CD4-positive, alpha-beta memory T cell (primary cell): ENCODE data around the gene DPM1. TPM values are rescaled to one million over a fixed set of nuclear protein-coding genes. Genes with fewer than 3 reads are reported as not detected.

Experiments
- CTCF ChIA-PET: fragments of 350-600 bp; sonication (Branson Sonifier 250); formaldehyde crosslinking; loops from one replicate; lab custom pipeline; 2021; ENCODE audit warnings: inconsistent platforms; ENCODE audit not compliant: partially characterized antibody; lab: Charles Lee
- POLR2A ChIA-PET: fragments of 350-600 bp; sonication (Branson Sonifier 250); formaldehyde crosslinking; loops from one replicate; lab custom pipeline; 2021; ENCODE audit not compliant: partially characterized antibody; lab: Charles Lee
- DNase-seq, 5 donors: peaks; one replicate each; pipeline versions ENCODE4 v3.0.0 to v3.0.0-alpha.2; 2020 to 2022; ENCODE audit warnings: mixed read lengths in 1 of 5
- H3K27ac ChIP-seq: one replicate; pipeline ENCODE4 v1.7.0; 2013; ENCODE audit warnings: low read depth, low read length
- H3K27me3 ChIP-seq: 2 replicates; pipeline ENCODE4 v1.7.0; 2013; ENCODE audit warnings: mild to moderate bottlenecking, low read length, moderate library complexity; ENCODE audit not compliant: insufficient read depth
- H3K36me3 ChIP-seq: 2 replicates; pipeline ENCODE4 v1.7.0; 2013; ENCODE audit warnings: mild to moderate bottlenecking, low read length, moderate library complexity; ENCODE audit not compliant: insufficient read depth
- H3K4me1 ChIP-seq: 2 replicates; pipeline ENCODE4 v1.7.0; 2013; ENCODE audit warnings: mild to moderate bottlenecking, low read length, moderate library complexity; ENCODE audit not compliant: insufficient read depth
- H3K4me3 ChIP-seq, 2 donors: one replicate each; pipeline ENCODE4 v1.7.0; 2013; ENCODE audit warnings: low read length in 2 of 2, mild to moderate bottlenecking in 1 of 2
- H3K9me3 ChIP-seq, 2 donors: one replicate each; pipeline ENCODE4 v1.7.0; 2013; ENCODE audit warnings: low read length in 2 of 2, control low read depth in 1 of 2; ENCODE audit not compliant: control insufficient read depth in 1 of 2
- H3K27ac Mint-ChIP-seq, 7 donors: one replicate each; pipeline ENCODE4 v1.8.0; 2020 to 2021; ENCODE audit warnings: mixed read lengths in 7 of 7, mild to moderate bottlenecking in 6 of 7, inconsistent platforms in 3 of 7, moderate library complexity in 3 of 7
- H3K27me3 Mint-ChIP-seq, 2 donors: one replicate each; pipeline ENCODE4 v1.8.0; 2020 to 2021; ENCODE audit warnings: mixed read lengths in 2 of 2
- H3K36me3 Mint-ChIP-seq, 2 donors: one replicate each; pipeline ENCODE4 v1.8.0; 2020 to 2021; ENCODE audit warnings: mixed read lengths in 2 of 2, inconsistent platforms in 1 of 2, mild to moderate bottlenecking in 1 of 2
- H3K4me1 Mint-ChIP-seq, 4 donors: one replicate each; pipeline ENCODE4 v1.8.0; 2020 to 2021; ENCODE audit warnings: mixed read lengths in 4 of 4, mild to moderate bottlenecking in 1 of 4
- H3K4me3 Mint-ChIP-seq, 8 donors: one replicate each; pipeline ENCODE4 v1.8.0; 2020 to 2021; ENCODE audit warnings: mixed read lengths in 8 of 8, mild to moderate bottlenecking in 7 of 8, moderate library complexity in 6 of 8, inconsistent platforms in 3 of 8
- H3K9me3 Mint-ChIP-seq, 8 donors: one replicate each; pipeline ENCODE4 v1.8.0; 2020 to 2021; ENCODE audit warnings: mixed read lengths in 8 of 8, mild to moderate bottlenecking in 5 of 8, inconsistent platforms in 3 of 8, moderate library complexity in 1 of 8
- intact Hi-C: fragments of 100-400 bp; cut with micrococcal nuclease; formaldehyde crosslinking; loops from one replicate; pipeline ENCODE4 v1.15.1; 2023
- polyA plus RNA-seq, 2 donors: library from polyadenylated mRNA; unstranded; fragments of 300-500 nt; fragmentation: Illumina TruSeq; gene quantifications; one replicate each; pipeline ENCODE4 v1.2.3, GENCODE V29; 2021
- total RNA-seq, 2 experiments: library from RNA; stranded (reverse); gene quantifications; one replicate each; pipeline ENCODE4 v1.2.3, GENCODE V29; 2021

DPM1 gene
- total and polyA plus RNA-seq, 4 experiments from 2014 or later = 39.9 to 79.2 (median 55.6) TPM

GRCh38 chr20:51001430-51002265, 43.3 kb upstream of the DPM1 start:
- Histone ChIP-seq H3K9me3 (no peaks in the 10 kb centered on the region), H3K27ac (no peak overlapping the region), H3K4me1 (no peaks in the 10 kb centered on the region), H3K36me3 (no peaks in the 10 kb centered on the region), H3K27me3 (no peaks in the 10 kb centered on the region), H3K4me3 (no peak overlapping the region)
- Mint-ChIP-seq H3K36me3 (no peaks in the 10 kb centered on the region), H3K27me3 (peaks cover 16 to 47% of the 10 kb centered on the region in 2 donors), H3K4me3 (no peak overlapping the region), H3K9me3 (no peaks in the 10 kb centered on the region), H3K4me1 (no peaks in the 10 kb centered on the region), H3K27ac (no peak overlapping the region)
- ChIA-PET POLR2A (no interaction called here), CTCF (interaction anchor here (0.9 to 1.2 kb wide), 2 partner anchors 9 to 13 kb away, joined by 3 to 5 read pairs; no protein-coding TSS in a partner anchor)
- intact Hi-C loops = no loop called here
- no peak for DNase-seq

GRCh38 chr20:50999355-50999754, 41.0 kb upstream of the DPM1 start:
- Histone ChIP-seq H3K36me3 (no peaks in the 10 kb centered on the region), H3K4me1 (no peaks in the 10 kb centered on the region), H3K27ac (no peak overlapping the region), H3K9me3 (no peaks in the 10 kb centered on the region), H3K4me3 (no peak overlapping the region), H3K27me3 (no peaks in the 10 kb centered on the region)
- DNase-seq = no peak
- intact Hi-C loops = no loop called here
- POLR2A ChIA-PET = no interaction called here
- CTCF ChIA-PET = interaction anchor here (1.0 kb wide), 1 partner anchor 12 kb away, joined by 7 read pairs; no protein-coding TSS in a partner anchor
- Mint-ChIP-seq H3K9me3 (no peaks in the 10 kb centered on the region), H3K27me3 (peaks cover 14 to 42% of the 10 kb centered on the region in 2 donors), H3K27ac (no peak overlapping the region), H3K4me1 (no peaks in the 10 kb centered on the region), H3K4me3 (no peak overlapping the region), H3K36me3 (no peaks in the 10 kb centered on the region)

DNA sequence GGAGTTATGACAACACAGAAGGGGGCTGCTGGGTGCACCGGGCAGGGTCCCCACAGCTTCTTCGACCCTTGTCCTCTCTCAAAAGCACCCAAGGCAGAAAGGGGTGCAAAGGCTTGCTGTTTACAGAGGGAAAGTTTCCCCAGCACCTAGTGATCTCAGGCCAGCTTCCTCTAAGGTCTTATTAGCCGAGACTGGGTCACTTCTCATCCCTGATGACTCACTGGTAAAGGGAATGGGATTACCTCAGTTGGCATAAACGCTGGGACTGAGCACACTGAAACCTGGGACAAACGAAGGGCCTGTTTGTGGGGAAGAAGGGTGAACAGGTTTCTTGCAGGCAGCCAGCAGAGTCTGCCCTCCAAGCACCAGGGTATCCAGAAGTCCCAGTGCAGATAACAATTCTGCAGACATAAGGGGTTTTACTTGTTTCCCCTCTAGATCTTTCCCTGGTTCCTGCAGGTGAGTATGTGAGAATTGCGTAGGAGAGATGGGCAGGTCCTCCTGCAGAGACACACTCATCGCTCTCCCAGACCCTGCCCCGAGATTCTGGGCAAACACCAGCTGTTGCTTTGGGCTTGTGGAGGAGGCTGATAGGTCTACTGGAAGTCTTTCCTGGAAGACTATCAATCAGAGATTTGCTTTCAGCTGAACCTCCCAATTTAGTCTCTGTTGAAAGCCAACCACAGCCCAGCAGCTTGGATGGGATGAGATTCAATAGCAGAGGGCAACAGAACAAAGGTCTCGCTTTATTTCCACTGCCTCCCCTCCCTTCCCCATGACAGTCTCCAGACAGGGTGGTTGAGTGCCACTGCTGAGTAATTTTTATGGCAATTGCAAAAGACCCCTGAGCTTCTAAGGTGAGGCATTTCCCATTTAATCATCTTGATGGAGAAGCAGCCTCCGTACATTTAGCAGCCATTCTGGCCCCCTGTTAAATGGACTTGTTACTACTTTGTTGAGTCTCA, 38.9 kb upstream of the DPM1 start:
- no peaks in the 10 kb centered on the region for H3K4me1 ChIP-seq
- CTCF ChIA-PET = interaction anchor here (1.3 to 1.6 kb wide), 3 partner anchors 9 to 13 kb away, joined by 5 to 8 read pairs (median 7); no protein-coding TSS in a partner anchor
- H3K9me3 ChIP-seq = no peaks in the 10 kb centered on the region
- Mint-ChIP-seq H3K27ac (no peak overlapping the region), H3K36me3 (no peaks in the 10 kb centered on the region), H3K9me3 (no peaks in the 10 kb centered on the region), H3K27me3 (peaks cover 11 to 35% of the 10 kb centered on the region in 2 donors), H3K4me1 (no peaks in the 10 kb centered on the region), H3K4me3 (no peak overlapping the region)
- H3K36me3 ChIP-seq = no peaks in the 10 kb centered on the region
- no peak for DNase-seq
- H3K27me3 ChIP-seq = no peaks in the 10 kb centered on the region
- intact Hi-C loops = no loop called here
- H3K27ac ChIP-seq = no peak overlapping the region
- no peak overlapping the region for H3K4me3 ChIP-seq
- POLR2A ChIA-PET = no interaction called here

DNA sequence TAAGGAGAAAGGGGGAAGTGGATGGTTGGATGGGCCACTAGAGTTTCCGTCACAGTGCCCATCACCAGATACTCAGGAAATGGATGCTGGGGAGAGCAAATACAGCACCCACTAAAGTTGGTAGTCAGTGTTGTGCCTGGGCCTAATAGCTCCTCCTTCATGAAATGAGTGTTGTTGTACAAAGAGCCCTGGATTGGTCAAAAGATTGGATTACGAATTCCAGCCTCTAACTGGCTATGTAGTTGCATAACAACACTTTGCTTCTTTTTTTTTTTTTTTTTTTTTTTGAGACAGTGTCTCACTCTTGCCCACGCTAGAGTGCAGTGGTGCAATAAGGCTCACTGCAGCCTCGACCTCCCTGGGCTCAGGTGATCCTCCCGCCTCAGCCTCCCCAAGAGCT, 37.2 kb upstream of the DPM1 start:
- H3K27me3 ChIP-seq = no peaks in the 10 kb centered on the region
- POLR2A ChIA-PET = no interaction called here
- H3K27ac ChIP-seq = no peak overlapping the region
- no peaks in the 10 kb centered on the region for H3K4me1 Mint-ChIP-seq
- no peaks in the 10 kb centered on the region for H3K4me1 ChIP-seq
- no peaks in the 10 kb centered on the region for H3K36me3 Mint-ChIP-seq
- no peaks in the 10 kb centered on the region for H3K9me3 ChIP-seq
- H3K9me3 Mint-ChIP-seq = no peaks in the 10 kb centered on the region
- no peak overlapping the region for H3K4me3 ChIP-seq
- CTCF ChIA-PET = interaction anchor here (0.7 to 1.6 kb wide), 2 partner anchors 8 to 212 kb away, joined by 3 to 8 read pairs; no protein-coding TSS in a partner anchor
- H3K36me3 ChIP-seq = no peaks in the 10 kb centered on the region
- no peak overlapping the region for H3K27ac Mint-ChIP-seq
- H3K27me3 Mint-ChIP-seq = peaks cover 4 to 25% of the 10 kb centered on the region in 2 donors
- no peak overlapping the region for H3K4me3 Mint-ChIP-seq
- DNase-seq = no peak
- intact Hi-C loops = no loop called here

DNA sequence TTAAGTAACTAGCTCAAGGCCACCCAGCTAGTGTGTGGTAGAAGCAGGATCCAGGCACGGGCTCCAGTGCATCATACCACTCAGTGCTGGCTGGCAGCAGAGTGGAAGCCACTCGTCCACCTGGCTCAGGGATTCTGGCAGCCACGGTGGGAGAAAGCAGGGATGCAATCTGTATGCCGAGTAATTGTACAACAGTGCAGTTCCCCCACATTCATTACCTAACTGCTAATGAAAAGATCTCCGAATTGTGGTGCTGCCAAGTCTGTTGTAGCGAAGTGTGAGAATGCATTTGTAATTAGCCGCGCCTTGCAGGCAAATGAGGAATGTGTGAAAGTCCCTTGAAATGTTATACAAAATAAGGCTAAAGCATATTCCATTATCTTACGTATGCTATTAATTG, 35.5 kb upstream of the DPM1 start:
- Histone ChIP-seq H3K4me1 (no peaks in the 10 kb centered on the region), H3K9me3 (no peaks in the 10 kb centered on the region), H3K4me3 (no peak overlapping the region), H3K27me3 (no peaks in the 10 kb centered on the region), H3K36me3 (no peaks in the 10 kb centered on the region), H3K27ac (no peak overlapping the region)
- intact Hi-C loops = no loop called here
- Mint-ChIP-seq H3K9me3 (no peaks in the 10 kb centered on the region), H3K4me1 (no peaks in the 10 kb centered on the region), H3K27me3 (peaks cover 0 to 21% of the 10 kb centered on the region in 2 donors), H3K36me3 (no peaks in the 10 kb centered on the region), H3K4me3 (no peak overlapping the region), H3K27ac (no peak overlapping the region)
- no peak for DNase-seq
- ChIA-PET CTCF (interaction anchor here (3.2 to 14.1 kb wide), 2 partner anchors 12 to 314 kb away, joined by 22 to 173 read pairs; no protein-coding TSS in a partner anchor), POLR2A (no interaction called here)

- Histone ChIP-seq H3K4me3 (no peak overlapping the region), H3K27me3 (no peaks in the 10 kb centered on the region), H3K36me3 (no peaks in the 10 kb centered on the region), H3K27ac (no peak overlapping the region), H3K4me1 (no peaks in the 10 kb centered on the region), H3K9me3 (no peaks in the 10 kb centered on the region)
- intact Hi-C loops = no loop called here
- Mint-ChIP-seq H3K4me3 (no peak overlapping the region), H3K36me3 (no peaks in the 10 kb centered on the region), H3K4me1 (no peaks in the 10 kb centered on the region), H3K9me3 (no peaks in the 10 kb centered on the region), H3K27ac (no peak overlapping the region), H3K27me3 (peaks cover 0 to 18% of the 10 kb centered on the region in 2 donors)
- ChIA-PET POLR2A (no interaction called here), CTCF (interaction anchor here (0.9 to 14.1 kb wide), 6 partner anchors 9 to 332 kb away, joined by 3 to 173 read pairs (median 13); no protein-coding TSS in a partner anchor)
- DNase-seq = peak; percentile 22 to 55 (median 33)
Observed at GRCh38 chr20:50992733-50993457, 34.6 kb upstream of the DPM1 start.
